Mesendoderm (in vitro differentiated cells): ENCODE data around the gene MYO6.

ENCODE experiments used
- DNase-seq: peaks from one replicate; pipeline ENCODE4 v3.0.0; 2013
- H2AK5ac ChIP-seq: 2 replicates; pipeline ENCODE4 v1.6.1; 2013; ENCODE audit warnings: low read length, inconsistent platforms
- H2BK120ac ChIP-seq: 2 replicates; pipeline ENCODE4 v1.6.1; 2013; ENCODE audit warnings: low read depth, mild to moderate bottlenecking, low read length, moderate library complexity, mixed read lengths
- H2BK15ac ChIP-seq: replicated peaks from 2 replicates; pipeline ENCODE4 v1.6.1; 2013; ENCODE audit warnings: low read depth, mild to moderate bottlenecking, moderate library complexity
- H2BK5ac ChIP-seq: 2 replicates; pipeline ENCODE4 v1.6.1; 2013; ENCODE audit warnings: low read length, inconsistent platforms
- H3K18ac ChIP-seq: 2 replicates; pipeline ENCODE4 v1.6.1; 2013; ENCODE audit warnings: mild to moderate bottlenecking, low read length, mixed read lengths
- H3K23ac ChIP-seq: one replicate; pipeline ENCODE4 v1.6.1; 2013; ENCODE audit warnings: low read length
- H3K27ac ChIP-seq: 2 replicates; pipeline ENCODE4 v1.5.1; 2013; ENCODE audit warnings: low read depth, mild to moderate bottlenecking, inconsistent platforms, low read length, moderate library complexity
- H3K27me3 ChIP-seq: 2 replicates; pipeline ENCODE4 v1.6.1; 2013; ENCODE audit warnings: low read length, control low read depth, mild to moderate bottlenecking, inconsistent platforms; ENCODE audit not compliant: insufficient read depth, poor library complexity
- H3K36me3 ChIP-seq: 2 replicates; pipeline ENCODE4 v1.6.1; 2013; ENCODE audit warnings: low read length, inconsistent platforms; ENCODE audit not compliant: control insufficient read depth, insufficient read depth
- H3K4ac ChIP-seq: one replicate; pipeline ENCODE4 v1.6.1; 2013; ENCODE audit warnings: low read depth, mild to moderate bottlenecking, low read length, moderate library complexity
- H3K4me1 ChIP-seq: 2 replicates; pipeline ENCODE4 v1.6.1; 2013; ENCODE audit warnings: low read depth, low read length, inconsistent platforms; ENCODE audit not compliant: control insufficient read depth
- H3K4me2 ChIP-seq: 2 replicates; pipeline ENCODE4 v1.6.1; 2013; ENCODE audit warnings: low read length
- H3K4me3 ChIP-seq: 2 replicates; pipeline ENCODE4 v1.5.1; 2013; ENCODE audit warnings: mild to moderate bottlenecking, low read length
- H3K56ac ChIP-seq: one replicate; pipeline ENCODE4 v1.6.1; 2013; ENCODE audit warnings: low read length
- H3K79me1 ChIP-seq: 2 replicates; pipeline ENCODE4 v1.6.1; 2013; ENCODE audit warnings: low read length, inconsistent platforms
- H3K79me2 ChIP-seq: 2 replicates; pipeline ENCODE4 v1.6.1; 2013; ENCODE audit warnings: mild to moderate bottlenecking, low read length; ENCODE audit not compliant: control insufficient read depth, insufficient read depth
- H3K9ac ChIP-seq: 2 replicates; pipeline ENCODE4 v1.6.1; 2013; ENCODE audit warnings: low read length, inconsistent platforms
- H4K5ac ChIP-seq: one replicate; pipeline ENCODE4 v1.6.1; 2013; ENCODE audit warnings: low read length
- H4K8ac ChIP-seq: one replicate; pipeline ENCODE4 v1.6.1; 2013; ENCODE audit warnings: low read depth, mild to moderate bottlenecking, control low read depth, low read length, moderate library complexity
- WGBS: extraction: QIAGEN DNeasy Blood & Tissue Kit; methylation state at CpG from one replicate; pipeline ENCODE4 v1.1.7; 2013; ENCODE audit warnings: low lambda C conversion rate, missing lambda C conversion rate; ENCODE audit not compliant: insufficient coverage; ENCODE audit errors: extremely low coverage; 5-methylcytosine and 5-hydroxymethylcytosine counted together

Gene MYO6

GRCh38 chr6:75940564-75940963, 191.5 kb downstream of the MYO6 start:
- Histone ChIP-seq H2BK15ac (no peak overlapping the region), H3K4me1 (no peaks in the 10 kb centered on the region), H3K18ac (no peak overlapping the region), H3K56ac (no peak overlapping the region), H3K4ac (no peak overlapping the region), H3K79me2 (no peaks in the 10 kb centered on the region), H4K8ac (no peak overlapping the region), H3K23ac (no peak overlapping the region), H3K27me3 (no peaks in the 10 kb centered on the region), H4K5ac (no peak overlapping the region), H2BK5ac (no peak overlapping the region), H3K4me3 (no peak overlapping the region), H3K9ac (no peak overlapping the region), H3K79me1 (no peaks in the 10 kb centered on the region), H3K4me2 (no peak overlapping the region), H3K27ac (no peak overlapping the region), H2AK5ac (no peak overlapping the region), H2BK120ac (no peak overlapping the region), H3K36me3 (no peaks in the 10 kb centered on the region)
- WGBS = no CpG with 5 or more reads among the region's 4 CpGs
- DNase-seq = no peak

DNA sequence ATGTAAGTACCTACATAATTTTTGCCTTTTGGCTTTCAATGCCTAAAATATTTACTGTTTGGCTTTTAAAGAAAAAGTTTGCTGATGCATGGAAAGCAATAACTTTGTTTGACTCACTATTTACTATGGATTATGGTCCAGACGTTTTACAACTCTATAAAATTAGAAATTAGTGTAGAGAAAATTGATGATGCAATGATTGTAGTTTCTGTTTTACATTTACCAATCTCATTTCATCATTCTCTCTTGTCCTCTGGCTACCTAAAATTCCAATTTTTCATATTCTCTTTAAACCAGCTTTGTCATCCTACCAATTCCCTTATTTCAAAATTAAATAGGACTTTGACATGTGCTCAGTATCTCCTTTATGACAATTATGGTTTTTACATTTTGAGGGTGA, 192.5 kb downstream of the MYO6 start:
- Histone ChIP-seq H3K27me3 (no peaks in the 10 kb centered on the region), H2AK5ac (no peak overlapping the region), H2BK5ac (no peak overlapping the region), H3K4me3 (no peak overlapping the region), H3K4me2 (no peak overlapping the region), H4K5ac (no peak overlapping the region), H3K4ac (no peak overlapping the region), H3K56ac (no peak overlapping the region), H3K36me3 (no peaks in the 10 kb centered on the region), H3K79me1 (no peaks in the 10 kb centered on the region), H3K27ac (no peak overlapping the region), H3K79me2 (no peaks in the 10 kb centered on the region), H3K23ac (no peak overlapping the region), H2BK120ac (no peak overlapping the region), H2BK15ac (no peak overlapping the region), H3K4me1 (no peaks in the 10 kb centered on the region), H3K9ac (no peak overlapping the region), H3K18ac (no peak overlapping the region), H4K8ac (no peak overlapping the region)
- WGBS = no CpG with 5 or more reads among the region's 1 CpG
- DNase-seq = no peak

DNA sequence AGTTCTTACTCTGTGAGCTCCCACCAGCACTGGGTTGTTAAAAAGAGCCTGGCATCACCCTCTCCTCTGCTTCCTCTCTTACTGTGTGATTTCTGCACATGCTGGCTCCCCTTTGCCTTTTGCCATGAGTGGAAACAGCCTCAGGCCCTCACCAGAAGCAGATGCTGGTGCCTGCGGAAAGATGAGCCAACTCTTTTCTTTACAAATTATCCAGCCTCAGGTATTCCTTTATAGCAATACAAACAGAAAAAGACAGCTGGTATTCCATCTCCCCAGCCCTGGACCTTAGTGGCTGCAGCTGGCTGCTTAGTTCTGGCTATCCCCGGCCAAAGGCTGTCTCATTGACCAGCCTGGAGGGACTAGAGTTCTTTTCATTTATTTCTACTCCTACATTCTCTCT, 194.3 kb downstream of the MYO6 start:
- no peaks in the 10 kb centered on the region for H3K4me1 ChIP-seq
- no CpG with 5 or more reads among the region's 2 CpGs for WGBS
- H3K18ac ChIP-seq = no peak overlapping the region

DNA sequence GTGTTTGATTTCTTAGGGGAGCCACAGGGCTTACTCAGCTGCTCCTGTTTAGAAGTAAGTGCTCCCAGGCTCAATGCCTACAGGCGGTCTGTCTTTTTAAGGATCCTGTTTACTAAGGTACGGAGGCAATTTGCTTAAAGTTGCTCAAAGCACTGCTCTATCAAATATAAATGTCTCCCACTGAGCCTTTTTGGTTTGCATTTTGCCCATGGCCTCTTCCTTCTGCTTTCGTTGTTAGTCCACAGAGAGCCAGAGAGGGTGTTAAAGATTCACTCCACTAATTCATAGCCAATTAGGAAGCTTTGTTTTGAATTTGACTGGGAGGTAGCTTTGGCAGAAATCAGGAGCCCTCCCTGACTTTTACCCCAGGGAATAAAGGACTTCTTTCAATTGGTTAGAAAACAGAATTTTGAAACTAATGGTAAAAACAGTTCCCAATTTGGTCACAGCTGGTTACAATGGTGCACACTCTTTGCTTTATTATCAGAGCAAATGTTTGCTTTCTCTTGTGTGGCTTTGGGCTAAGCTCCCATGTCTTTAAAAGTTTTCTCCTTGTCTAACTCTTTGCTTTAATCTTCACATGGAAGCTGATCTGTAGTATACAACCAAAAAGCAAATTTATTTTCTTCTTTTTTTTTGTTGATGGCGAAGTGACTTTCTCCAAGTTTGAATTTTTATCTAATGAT, 197.2 kb downstream of the MYO6 start:
- H2BK15ac ChIP-seq = no peak overlapping the region
- H3K4me3 ChIP-seq = no peak overlapping the region
- H3K79me2 ChIP-seq = no peaks in the 10 kb centered on the region
- no CpG with 5 or more reads among the region's 4 CpGs for WGBS
- no peaks in the 10 kb centered on the region for H3K4me1 ChIP-seq
- H3K79me1 ChIP-seq = no peaks in the 10 kb centered on the region
- DNase-seq = no peak
- H3K56ac ChIP-seq = no peak overlapping the region
- no peak overlapping the region for H3K4ac ChIP-seq
- no peak overlapping the region for H3K23ac ChIP-seq
- H3K9ac ChIP-seq = no peak overlapping the region
- H3K27ac ChIP-seq = no peak overlapping the region
- no peak overlapping the region for H2AK5ac ChIP-seq
- H4K8ac ChIP-seq = no peak overlapping the region
- H3K4me2 ChIP-seq = no peak overlapping the region
- no peak overlapping the region for H4K5ac ChIP-seq
- no peaks in the 10 kb centered on the region for H3K27me3 ChIP-seq
- H2BK120ac ChIP-seq = no peak overlapping the region
- no peak overlapping the region for H2BK5ac ChIP-seq
- no peak overlapping the region for H3K18ac ChIP-seq
- H3K36me3 ChIP-seq = no peaks in the 10 kb centered on the region

More for the DNA sequence above, 194.3 kb downstream of the MYO6 start:
- Histone ChIP-seq H3K27ac (no peak overlapping the region), H3K79me1 (no peaks in the 10 kb centered on the region), H3K4me3 (no peak overlapping the region), H3K4me2 (no peak overlapping the region), H3K56ac (no peak overlapping the region), H2BK5ac (no peak overlapping the region), H2AK5ac (no peak overlapping the region), H4K5ac (no peak overlapping the region), H3K36me3 (no peaks in the 10 kb centered on the region), H3K9ac (no peak overlapping the region), H3K4ac (no peak overlapping the region), H3K79me2 (no peaks in the 10 kb centered on the region), H4K8ac (no peak overlapping the region), H3K27me3 (no peaks in the 10 kb centered on the region), H2BK15ac (no peak overlapping the region), H2BK120ac (no peak overlapping the region), H3K23ac (no peak overlapping the region)
- no peak for DNase-seq

GRCh38 chr6:75947935-75948334, 198.9 kb downstream of the MYO6 start:
- no peak for DNase-seq
- Histone ChIP-seq H3K18ac (no peak overlapping the region), H4K5ac (no peak overlapping the region), H3K27me3 (no peaks in the 10 kb centered on the region), H3K79me1 (no peaks in the 10 kb centered on the region), H3K4ac (no peak overlapping the region), H3K27ac (no peak overlapping the region), H2BK120ac (no peak overlapping the region), H3K4me3 (no peak overlapping the region), H2BK5ac (no peak overlapping the region), H2BK15ac (no peak overlapping the region), H3K4me2 (no peak overlapping the region), H2AK5ac (no peak overlapping the region), H3K56ac (no peak overlapping the region), H4K8ac (no peak overlapping the region), H3K79me2 (no peaks in the 10 kb centered on the region), H3K4me1 (no peaks in the 10 kb centered on the region), H3K36me3 (no peaks in the 10 kb centered on the region), H3K9ac (no peak overlapping the region), H3K23ac (no peak overlapping the region)
- no CpG with 5 or more reads among the region's 5 CpGs for WGBS

- no CpG with 5 or more reads among the region's 3 CpGs for WGBS
- no peak overlapping the region for H3K9ac ChIP-seq
- DNase-seq = no peak
Observed at GRCh38 chr6:75952128-75952527, 203.1 kb downstream of the MYO6 start.

More at GRCh38 chr6:75952128-75952527, 203.1 kb downstream of the MYO6 start:
- Histone ChIP-seq H3K23ac (no peak overlapping the region), H3K36me3 (no peaks in the 10 kb centered on the region), H2BK120ac (no peak overlapping the region), H2BK15ac (no peak overlapping the region), H2BK5ac (no peak overlapping the region), H3K56ac (no peak overlapping the region), H4K5ac (no peak overlapping the region), H3K27me3 (no peaks in the 10 kb centered on the region), H3K4me2 (no peak overlapping the region), H3K4ac (no peak overlapping the region), H3K79me2 (no peaks in the 10 kb centered on the region), H2AK5ac (no peak overlapping the region), H3K79me1 (no peaks in the 10 kb centered on the region), H3K4me3 (no peak overlapping the region), H4K8ac (no peak overlapping the region), H3K4me1 (no peaks in the 10 kb centered on the region), H3K18ac (no peak overlapping the region), H3K27ac (no peak overlapping the region)
